K562 (cell line): ENCODE results near the gene FSCN2. TPM values are rescaled to one million over a fixed set of nuclear protein-coding genes. Genes with fewer than 3 reads are reported as not detected.

Experiments used
- AFF1 ChIP-seq, 2 experiments: fragments of 450-650 bp; IDR thresholded peaks; 2 replicates each; pipeline ENCODE4 v1.6.1; 2018; ENCODE audit warnings: mild to moderate bottlenecking in 2 of 2, low read depth in 1 of 2; ENCODE audit not compliant: partially characterized antibody in 2 of 2
- BCLAF1 ChIP-seq, 2 experiments: fragments of 450-650 bp in 1 of 2; IDR thresholded peaks; 2 replicates each; pipeline ENCODE4 v1.6.1; 2011 to 2017; ENCODE audit warnings: low read depth in 2 of 2, antibody characterized with exemption in 1 of 2, borderline replicate concordance in 1 of 2, low read length in 1 of 2, mild to moderate bottlenecking in 1 of 2, mixed read lengths in 1 of 2; ENCODE audit not compliant: control insufficient read depth in 1 of 2
- CUX1 ChIP-seq: fragments of 200-800 bp; sonication (Bioruptor generic); IDR thresholded peaks from 2 replicates; pipeline ENCODE4 v1.6.1; 2016; ENCODE audit warnings: missing genetic modification characterization, missing compliant biosample characterization
- ERF ChIP-seq: fragments of 450-650 bp; formaldehyde crosslinking; IDR thresholded peaks from 2 replicates; pipeline ENCODE4 v1.4.0; 2020; ENCODE audit warnings: mild to moderate bottlenecking, mixed read lengths
- KDM5B ChIP-seq: fragments of 200-600 bp; sonication (generic); IDR thresholded peaks from 2 replicates; pipeline ENCODE4 v1.6.1; 2012; ENCODE audit warnings: low read depth, mild to moderate bottlenecking, moderate library complexity, low read length, control low read depth, inconsistent platforms; ENCODE audit not compliant: insufficient replicate concordance
- LEF1 ChIP-seq: fragments of 450-650 bp; IDR thresholded peaks from 2 replicates; pipeline ENCODE4 v1.6.1; 2016; ENCODE audit warnings: mild to moderate bottlenecking
- TBP ChIP-seq: optimal IDR thresholded peaks from 2 replicates; pipeline ENCODE3; 2011; ENCODE audit warnings: low read depth, low read length, improper control_type of control experiment
- THRAP3 ChIP-seq: fragments of 450-650 bp; IDR thresholded peaks from 2 replicates; pipeline ENCODE4 v1.6.1; 2016; ENCODE audit warnings: mild to moderate bottlenecking, inconsistent platforms, borderline replicate concordance
- ZBTB2 ChIP-seq: fragments of 450-650 bp; IDR thresholded peaks from 2 replicates; pipeline ENCODE4 v1.6.1; 2016; ENCODE audit warnings: antibody characterized with exemption
- ZFP30 ChIP-seq: fragments of 250-450 bp; sonication (Bioruptor Pico); IDR thresholded peaks from 2 replicates; pipeline ENCODE4 v1.8.0; 2022; ENCODE audit warnings: moderate library complexity, mild to moderate bottlenecking, inconsistent platforms, borderline replicate concordance
- ZNF699 ChIP-seq: fragments of 250-450 bp; sonication (Bioruptor Pico); IDR thresholded peaks from 2 replicates; pipeline ENCODE4 v1.8.0; 2021; ENCODE audit warnings: mild to moderate bottlenecking, moderate library complexity; ENCODE audit not compliant: insufficient replicate concordance
- ZNF75A ChIP-seq: fragments of 450-650 bp; formaldehyde crosslinking; IDR thresholded peaks from 2 replicates; pipeline ENCODE4 v1.4.0; 2020; ENCODE audit warnings: mild to moderate bottlenecking
- ZNF785 ChIP-seq: fragments of 250-450 bp; sonication (Bioruptor Pico); IDR thresholded peaks from 2 replicates; pipeline ENCODE4 v1.4.0; 2020; ENCODE audit warnings: mild to moderate bottlenecking
- polyA plus RNA-seq, 8 experiments: library from polyadenylated mRNA; depleted of rRNA in 4 of 8; stranded (reverse) in 5 of 8; unstranded in 3 of 8; fragments of >200 nt; fragmentation: Nextera tagmentation in 2 of 8; fragmentation: Illumina TruSeq in 1 of 8; extraction: Ambion mirVana in 2 of 8; extraction: Trizol in 1 of 8; gene quantifications; 2 replicates each; pipeline versions ENCODE4 v1.2.1 to v1.2.3, GENCODE V29; 2011 to 2014; ENCODE audit warnings: inconsistent platforms in 1 of 8, missing spikeins in 1 of 8
- total RNA-seq, 7 experiments: library from RNA; depleted of rRNA in 6 of 7; stranded (reverse); fragments of >200 nt in 6 of 7; fragmentation: Illumina TruSeq in 2 of 7; extraction: Trizol in 2 of 7; gene quantifications; 2 replicates each; pipeline versions ENCODE4 v1.2.1 to v1.2.3, GENCODE V29; 2011 to 2021; ENCODE audit warnings: low replicate concordance in 1 of 7

FSCN2 gene
- total and polyA plus RNA-seq, 9 of the 15 experiments (the other 6 are each of a cell fraction or from before 2014, with no cell fraction given): 0.08 TPM; not detected in 8

- TF ChIP-seq CUX1: 0 out of 2 replicates have a peak, but pooled peaks have one; percentile 8
- TF ChIP-seq ZNF75A (CRISPR knock-in tag): no peak
- no peak for TF ChIP-seq TBP
- TF ChIP-seq AFF1 (IDR thresholded peaks at IDR 0.05; ENCODE audit: low read depth in 1 of 2, partially characterized antibody in 2 of 2): no peak
- peak; percentile 26; the same call in 1 of the 2 replicates for TF ChIP-seq ZBTB2
- peak; percentile 27 for TF ChIP-seq KDM5B
- TF ChIP-seq THRAP3: no peak
- no peak for TF ChIP-seq LEF1
- no peak for TF ChIP-seq ERF (CRISPR knock-in tag)
- TF ChIP-seq BCLAF1 (IDR thresholded peaks at IDR 0.05; ENCODE audit: borderline replicate concordance in 1 of 2, control insufficient read depth in 1 of 2, low read depth in 2 of 2, low read length in 1 of 2): no peak
- no peak for TF ChIP-seq ZNF699 (CRISPR knock-in tag)
- TF ChIP-seq ZFP30 (CRISPR knock-in tag): no peak
- TF ChIP-seq ZNF785 (CRISPR knock-in tag): no peak
Observed at GRCh38 chr17:81513372-81513752, 14.8 kb upstream of the FSCN2 start (continued).
